HepG2 (cell line): Measurements from ENCODE around the gene TEDC1. TPM values are rescaled to one million over a fixed set of nuclear protein-coding genes. Genes with fewer than 3 reads are reported as not detected.

Source experiments
- ADNP ChIP-seq: sonication (generic); formaldehyde crosslinking; IDR thresholded peaks from 2 replicates; pipeline ENCODE4 v1.4.0; 2020; ENCODE audit warnings: missing genetic modification reagents
- ATRX ChIP-seq: sonication (generic); formaldehyde crosslinking; IDR thresholded peaks from 2 replicates; pipeline ENCODE4 v1.4.0; 2020; ENCODE audit warnings: missing genetic modification reagents, borderline replicate concordance
- ELK4 ChIP-seq: sonication (generic); formaldehyde crosslinking; IDR thresholded peaks from 2 replicates; pipeline ENCODE4 v1.9.0; 2021; ENCODE audit warnings: missing genetic modification reagents, borderline replicate concordance
- EZH2 ChIP-seq: conservative IDR thresholded peaks from 2 replicates; pipeline ENCODE4 v1.6.1; 2012; ENCODE audit warnings: mild to moderate bottlenecking, low read depth, low read length, moderate library complexity
- MATR3 ChIP-seq: sonication (generic); formaldehyde crosslinking; IDR thresholded peaks from 2 replicates; pipeline ENCODE4 v1.4.0; 2020; ENCODE audit warnings: missing genetic modification reagents
- NCOR1 ChIP-seq: fragments of 200-600 bp; sonication (generic); IDR thresholded peaks from 2 replicates; pipeline ENCODE4 v1.7.0; 2017; ENCODE audit warnings: antibody characterized with exemption, low read length, borderline replicate concordance
- POLR2A ChIP-seq, 2 experiments: IDR thresholded peaks; 2 replicates each; pipeline ENCODE4 v1.6.1; 2011; ENCODE audit warnings: low read depth in 2 of 2, low read length in 2 of 2, mild to moderate bottlenecking in 1 of 2, moderate library complexity in 1 of 2; ENCODE audit not compliant: insufficient read depth in 1 of 2
- POLR2G ChIP-seq: fragments of 200-400 bp; formaldehyde crosslinking; IDR thresholded peaks from 2 replicates; pipeline ENCODE4 v1.6.1; 2018; ENCODE audit warnings: mild to moderate bottlenecking, low read depth, low read length, moderate library complexity
- SALL1 ChIP-seq: sonication (generic); formaldehyde crosslinking; IDR thresholded peaks from 2 replicates; pipeline ENCODE4 v1.8.0; 2022; ENCODE audit warnings: mild to moderate bottlenecking, missing genetic modification reagents
- SATB2 ChIP-seq: sonication (generic); formaldehyde crosslinking; IDR thresholded peaks from 2 replicates; pipeline ENCODE4 v1.5.0; 2020; ENCODE audit warnings: missing genetic modification reagents
- SETDB1 ChIP-seq: sonication (generic); formaldehyde crosslinking; IDR thresholded peaks from 2 replicates; pipeline ENCODE4 v1.5.1; 2020; ENCODE audit warnings: missing genetic modification reagents, mild to moderate bottlenecking, borderline replicate concordance
- ZFP37 ChIP-seq: sonication (generic); formaldehyde crosslinking; IDR thresholded peaks from 2 replicates; pipeline ENCODE4 v1.4.0; 2020; ENCODE audit warnings: missing genetic modification reagents, borderline replicate concordance
- ZHX2 ChIP-seq, 2 experiments: sonication (generic) in 1 of 2; formaldehyde crosslinking in 1 of 2; IDR thresholded peaks; 2 replicates each; pipeline versions ENCODE4 v1.6.1 to v1.9.0; 2014 to 2022; ENCODE audit warnings: antibody characterized with exemption in 1 of 2, borderline replicate concordance in 1 of 2, inconsistent platforms in 1 of 2, low read depth in 1 of 2, missing genetic modification reagents in 1 of 2
- ZNF605 ChIP-seq: sonication (generic); formaldehyde crosslinking; IDR thresholded peaks from 2 replicates; pipeline ENCODE4 v1.8.0; 2022; ENCODE audit warnings: mild to moderate bottlenecking, missing genetic modification reagents
- ZNF703 ChIP-seq: sonication (generic); formaldehyde crosslinking; IDR thresholded peaks from 2 replicates; pipeline ENCODE4 v1.5.1; 2020; ENCODE audit warnings: missing genetic modification reagents, mild to moderate bottlenecking, moderate library complexity, borderline replicate concordance
- polyA plus RNA-seq, 8 experiments: library from polyadenylated mRNA; depleted of rRNA in 3 of 8; stranded (reverse) in 7 of 8; unstranded in 1 of 8; fragments of >200 nt; fragmentation: Illumina TruSeq in 4 of 8; extraction: Trizol in 4 of 8; gene quantifications; 2 replicates each; pipeline versions ENCODE4 v1.2.1 to v1.2.3, GENCODE V29; 2011 to 2016; ENCODE audit warnings: low read depth in 4 of 8, missing spikeins in 1 of 8, mixed read lengths in 1 of 8; ENCODE audit not compliant: insufficient read depth in 1 of 8
- total RNA-seq, 5 experiments: library from RNA; depleted of rRNA; stranded (reverse); fragments of >200 nt; fragmentation: Illumina TruSeq; extraction: Trizol; gene quantifications; 2 replicates each; pipeline ENCODE4 v1.2.3, GENCODE V29; 2016; ENCODE audit warnings: low read depth in 1 of 5

The TEDC1 gene
- total and polyA plus RNA-seq, 2 of the 13 experiments (the other 11 are each of a cell fraction or from before 2014, with no cell fraction given) = 5.7 to 27.4 TPM

DNA sequence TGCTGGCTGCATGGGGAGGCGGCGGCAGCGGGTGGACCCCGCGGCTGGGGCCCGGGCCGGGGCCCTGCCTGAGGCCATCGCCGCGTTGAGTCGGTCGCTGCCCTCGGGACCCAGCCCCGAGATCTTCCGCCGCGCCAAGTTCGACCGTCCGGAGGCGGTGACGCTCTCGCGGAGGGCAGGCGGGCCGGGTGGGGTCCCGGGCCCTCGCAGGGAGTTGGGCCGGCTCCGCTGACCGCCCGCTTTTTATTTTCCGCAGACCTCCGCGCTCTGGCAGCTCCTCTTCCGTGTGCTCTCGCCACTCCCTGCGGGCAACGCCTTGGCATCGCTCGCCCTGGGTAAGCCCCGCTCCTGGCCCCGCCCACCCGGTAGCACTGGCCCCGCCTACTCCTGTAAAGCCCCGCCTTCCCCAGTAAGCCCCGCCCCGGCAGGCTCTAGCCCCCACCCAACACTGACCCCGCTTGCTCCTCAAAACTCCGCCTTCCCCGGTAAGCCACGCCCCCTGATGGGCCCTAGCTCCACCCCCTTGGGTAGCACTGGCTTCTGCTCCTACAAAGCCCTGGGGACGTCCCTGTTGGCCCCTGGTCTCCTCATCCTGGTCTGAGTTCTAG is 424 bp downstream of the TEDC1 start (continued):
- TF ChIP-seq ZHX2 (IDR thresholded peaks at IDR 0.05; ENCODE audit: low read depth) = no peak
- peak; percentile 89; the same call in 1 of the 2 replicates for TF ChIP-seq ZHX2 (CRISPR knock-in tag; IDR thresholded peaks at IDR 0.05; ENCODE audit: borderline replicate concordance)
- TF ChIP-seq NCOR1 = no peak
- no peak for TF ChIP-seq SALL1 (CRISPR knock-in tag)
- TF ChIP-seq ELK4 = no peak
- TF ChIP-seq SATB2 (CRISPR knock-in tag) = 0 out of 2 replicates have a peak, but pooled peaks have one; percentile 60
- no peak for TF ChIP-seq ZNF605 (CRISPR knock-in tag)
- TF ChIP-seq POLR2A (IDR thresholded peaks at IDR 0.05; ENCODE audit: insufficient read depth in 1 of 2, low read depth in 2 of 2, low read length in 2 of 2) = peak in 1 of 2 experiments; percentile 40; a peak in 2 of 4 replicates
- TF ChIP-seq SETDB1 = no peak
- no peak for TF ChIP-seq EZH2
- no peak for TF ChIP-seq MATR3 (CRISPR knock-in tag)
- TF ChIP-seq ZNF703 (CRISPR knock-in tag) = no peak
- TF ChIP-seq ADNP = no peak
- TF ChIP-seq POLR2G = peak; percentile 1; the same call in 1 of the 2 replicates
- TF ChIP-seq ZFP37 = 0 out of 2 replicates have a peak, but pooled peaks have one; percentile 19
- no peak for TF ChIP-seq ATRX
- TF ChIP-seq, all 625 proteins: peak for 48
